HUES64 (cell line): ENCODE results near the gene PPA2.
"Not testable (repeated sequence)": the region's sequence is repeated elsewhere in the genome, so short reads cannot be mapped to it uniquely, and the experiment has no call there.

Source experiments
- H3K27ac ChIP-seq: 2 replicates; pipeline ENCODE4 v1.7.0; 2013; ENCODE audit warnings: low read depth, low read length, inconsistent platforms
- H3K27me3 ChIP-seq: 2 replicates; pipeline ENCODE4 v1.6.1; 2013; ENCODE audit warnings: mild to moderate bottlenecking, low read length; ENCODE audit not compliant: insufficient read depth
- H3K36me3 ChIP-seq: 2 replicates; pipeline ENCODE4 v1.6.1; 2013; ENCODE audit warnings: mild to moderate bottlenecking, low read length; ENCODE audit not compliant: insufficient read depth
- H3K4me1 ChIP-seq: 2 replicates; pipeline ENCODE4 v1.6.1; 2013; ENCODE audit warnings: mild to moderate bottlenecking, low read length, moderate library complexity; ENCODE audit not compliant: insufficient read depth
- H3K4me3 ChIP-seq: 2 replicates; pipeline ENCODE4 v1.5.1; 2013; ENCODE audit warnings: mild to moderate bottlenecking, low read length, moderate library complexity
- H3K9ac ChIP-seq: 2 replicates; pipeline ENCODE4 v1.6.1; 2013; ENCODE audit warnings: mild to moderate bottlenecking, low read depth, low read length
- H3K9me3 ChIP-seq: 2 replicates; pipeline ENCODE4 v1.6.1; 2013; ENCODE audit warnings: low read depth, low read length; ENCODE audit not compliant: insufficient read depth
- WGBS: fragments of 150-250, 120-280 bp; methylation state at CpG from one replicate; pipeline ENCODE4 v1.1.7; 2013; ENCODE audit warnings: missing lambda C conversion rate; 5-methylcytosine and 5-hydroxymethylcytosine counted together

Gene PPA2

GRCh38 chr4:105458541-105458940, 15.3 kb downstream of the PPA2 start:
- H3K36me3 ChIP-seq, H3K27me3 ChIP-seq, H3K9me3 ChIP-seq, H3K4me3 ChIP-seq, H3K9ac ChIP-seq, H3K27ac ChIP-seq, H3K4me1 ChIP-seq: not testable (repeated sequence)
- WGBS, result 92% methylated on average over 11 of the region's 11 CpGs

GRCh38 chr4:105458001-105458400, 15.9 kb downstream of the PPA2 start:
- no peak overlapping the region for H3K4me3 ChIP-seq
- H3K9me3 ChIP-seq, result no peaks in the 10 kb centered on the region
- H3K27me3 ChIP-seq, result no peaks in the 10 kb centered on the region
- no peak overlapping the region for H3K27ac ChIP-seq
- 97% methylated on average over 1 of the region's 1 CpG for WGBS
- H3K9ac ChIP-seq, result no peak overlapping the region
- peaks cover under 1% of the 10 kb centered on the region; the same call in 1 of the 2 replicates for H3K36me3 ChIP-seq
- peaks cover 8% of the 10 kb centered on the region; the same call in 1 of the 2 replicates for H3K4me1 ChIP-seq

GRCh38 chr4:105455998-105456397, 17.9 kb downstream of the PPA2 start:
- Histone ChIP-seq H3K9me3 (no peaks in the 10 kb centered on the region), H3K9ac (no peak overlapping the region), H3K27ac (no peak overlapping the region), H3K27me3 (no peaks in the 10 kb centered on the region), H3K36me3 (peaks cover 19% of the 10 kb centered on the region), H3K4me1 (peaks cover 9% of the 10 kb centered on the region; the same call in 1 of the 2 replicates), H3K4me3 (no peak overlapping the region)
- 95% methylated on average over 2 of the region's 2 CpGs for WGBS

GRCh38 chr4:105455182-105455581, 18.7 kb downstream of the PPA2 start:
- no peaks in the 10 kb centered on the region for H3K27me3 ChIP-seq
- H3K9me3 ChIP-seq, result no peaks in the 10 kb centered on the region
- H3K4me1 ChIP-seq, result peaks cover 9% of the 10 kb centered on the region; the same call in 1 of the 2 replicates
- no peak overlapping the region for H3K9ac ChIP-seq
- 89% methylated on average over 4 of the region's 4 CpGs for WGBS
- H3K27ac ChIP-seq, result no peak overlapping the region
- H3K36me3 ChIP-seq, result peaks cover 20% of the 10 kb centered on the region
- H3K4me3 ChIP-seq, result no peak overlapping the region

- H3K4me3 ChIP-seq, result no peak overlapping the region
- H3K27ac ChIP-seq, result no peak overlapping the region
- H3K9ac ChIP-seq, result no peak overlapping the region
- H3K4me1 ChIP-seq, result peaks cover 9% of the 10 kb centered on the region; the same call in 1 of the 2 replicates
- H3K36me3 ChIP-seq, result peaks cover 27% of the 10 kb centered on the region
- H3K27me3 ChIP-seq, result no peaks in the 10 kb centered on the region
- 67% methylated on average over 2 of the region's 4 CpGs for WGBS
- H3K9me3 ChIP-seq, result no peaks in the 10 kb centered on the region
These were observed 20.2 kb downstream of the PPA2 start for GRCh38 chr4:105453550-105454205.

GRCh38 chr4:105451346-105451745, 22.5 kb downstream of the PPA2 start:
- no peak overlapping the region for H3K9ac ChIP-seq
- no peaks in the 10 kb centered on the region for H3K27me3 ChIP-seq
- no peak overlapping the region for H3K27ac ChIP-seq
- H3K4me1 ChIP-seq, result peaks cover 9% of the 10 kb centered on the region; the same call in 1 of the 2 replicates
- no peaks in the 10 kb centered on the region for H3K9me3 ChIP-seq
- H3K36me3 ChIP-seq, result peaks cover 42% of the 10 kb centered on the region
- no peak overlapping the region for H3K4me3 ChIP-seq
- WGBS, result 100% methylated on average over 2 of the region's 2 CpGs

GRCh38 chr4:105440890-105441289, 33.0 kb downstream of the PPA2 start:
- Histone ChIP-seq H3K27ac (no peak overlapping the region), H3K27me3 (no peaks in the 10 kb centered on the region), H3K4me3 (no peak overlapping the region), H3K9me3 (no peaks in the 10 kb centered on the region), H3K36me3 (peaks cover 56% of the 10 kb centered on the region), H3K4me1 (no peaks in the 10 kb centered on the region), H3K9ac (no peak overlapping the region)

GRCh38 chr4:105437637-105438036, 36.2 kb downstream of the PPA2 start:
- Histone ChIP-seq H3K9me3 (peaks cover 2% of the 10 kb centered on the region; the same call in 1 of the 2 replicates), H3K9ac (no peak overlapping the region), H3K27ac (no peak overlapping the region), H3K27me3 (no peaks in the 10 kb centered on the region), H3K4me3 (no peak overlapping the region), H3K36me3 (peaks cover 49% of the 10 kb centered on the region), H3K4me1 (no peaks in the 10 kb centered on the region)
- 94% methylated on average over 6 of the region's 6 CpGs for WGBS

- H3K9me3 ChIP-seq, result peaks cover 2% of the 10 kb centered on the region; the same call in 1 of the 2 replicates
- H3K36me3 ChIP-seq, result peaks cover 59% of the 10 kb centered on the region
- no peak overlapping the region for H3K4me3 ChIP-seq
- no peak overlapping the region for H3K27ac ChIP-seq
- H3K4me1 ChIP-seq, result no peaks in the 10 kb centered on the region
- H3K27me3 ChIP-seq, result no peaks in the 10 kb centered on the region
- H3K9ac ChIP-seq, result no peak overlapping the region
These were observed 37.4 kb downstream of the PPA2 start for GRCh38 chr4:105436414-105436813.

- Histone ChIP-seq H3K36me3 (peaks cover 53% of the 10 kb centered on the region), H3K27ac (no peak overlapping the region), H3K4me3 (no peak overlapping the region), H3K4me1 (no peaks in the 10 kb centered on the region), H3K27me3 (no peaks in the 10 kb centered on the region), H3K9ac (no peak overlapping the region), H3K9me3 (peaks cover 2% of the 10 kb centered on the region; the same call in 1 of the 2 replicates)
- 100% methylated on average over 2 of the region's 3 CpGs for WGBS
These were observed 38.9 kb downstream of the PPA2 start for GRCh38 chr4:105434940-105435339.

- peaks cover 53% of the 10 kb centered on the region for H3K36me3 ChIP-seq
- no peak overlapping the region for H3K9ac ChIP-seq
- no peaks in the 10 kb centered on the region for H3K27me3 ChIP-seq
- H3K9me3 ChIP-seq, result peaks cover 2% of the 10 kb centered on the region; the same call in 1 of the 2 replicates
- H3K4me3 ChIP-seq, result no peak overlapping the region
- no peaks in the 10 kb centered on the region for H3K4me1 ChIP-seq
- 73% methylated on average over 3 of the region's 3 CpGs for WGBS
- H3K27ac ChIP-seq, result no peak overlapping the region
These were observed 40.4 kb downstream of the PPA2 start for GRCh38 chr4:105433421-105433820.

- peaks cover 2% of the 10 kb centered on the region; the same call in 1 of the 2 replicates for H3K9me3 ChIP-seq
- H3K4me1 ChIP-seq, result no peaks in the 10 kb centered on the region
- 100% methylated on average over 3 of the region's 4 CpGs for WGBS
- no peak overlapping the region for H3K9ac ChIP-seq
- no peaks in the 10 kb centered on the region for H3K27me3 ChIP-seq
- no peak overlapping the region for H3K27ac ChIP-seq
- H3K36me3 ChIP-seq, result peaks cover 46% of the 10 kb centered on the region
- H3K4me3 ChIP-seq, result no peak overlapping the region
These were observed 41.4 kb downstream of the PPA2 start for GRCh38 chr4:105432438-105432837.
